ENCODE data around the gene HIP1. TPM values are rescaled to one million over a fixed set of nuclear protein-coding genes. Genes with fewer than 3 reads are reported as not detected.
"Not testable (repeated sequence)": the region's sequence is repeated elsewhere in the genome, so short reads cannot be mapped to it uniquely, and the experiment has no call there.

The HIP1 gene
- polyA plus RNA-seq (ENCODE audit: insufficient read length): 25.2 TPM

DNA sequence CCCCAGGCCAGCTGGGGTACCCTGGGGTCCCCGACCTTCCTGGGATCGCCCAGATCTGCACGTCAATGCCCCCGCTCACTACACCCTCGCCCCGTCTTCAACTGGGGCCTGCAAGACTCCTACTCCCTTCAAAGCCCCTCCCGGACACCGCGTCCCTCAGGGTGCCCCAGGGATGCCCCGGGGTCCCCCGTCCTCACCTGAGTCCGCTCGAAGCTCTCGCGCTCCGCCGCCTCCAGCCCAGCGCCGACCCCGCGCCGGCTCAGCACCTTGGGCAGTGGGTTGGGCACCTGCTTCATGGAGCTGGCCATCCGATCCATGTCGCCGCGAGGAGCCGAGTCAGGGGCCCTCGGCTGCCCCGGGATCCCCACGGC, at the start of gene HIP1:
Gene HIP1, minus strand, starts transcription at position 338 of the 371 bp plus-strand sequence. Its CDS starts 21 bp downstream, at position 317.
- no peak for DNase-seq

- not testable (repeated sequence) for DNase-seq
Measured at GRCh38 chr7:75788154-75788847, 49.6 kb upstream of the HIP1 start.

- not testable (repeated sequence) for DNase-seq
Measured at GRCh38 chr7:75783058-75783457, 44.3 kb upstream of the HIP1 start.

GRCh38 chr7:75780647-75781273, 42.0 kb upstream of the HIP1 start:
- DNase-seq: not testable (repeated sequence)

DNA sequence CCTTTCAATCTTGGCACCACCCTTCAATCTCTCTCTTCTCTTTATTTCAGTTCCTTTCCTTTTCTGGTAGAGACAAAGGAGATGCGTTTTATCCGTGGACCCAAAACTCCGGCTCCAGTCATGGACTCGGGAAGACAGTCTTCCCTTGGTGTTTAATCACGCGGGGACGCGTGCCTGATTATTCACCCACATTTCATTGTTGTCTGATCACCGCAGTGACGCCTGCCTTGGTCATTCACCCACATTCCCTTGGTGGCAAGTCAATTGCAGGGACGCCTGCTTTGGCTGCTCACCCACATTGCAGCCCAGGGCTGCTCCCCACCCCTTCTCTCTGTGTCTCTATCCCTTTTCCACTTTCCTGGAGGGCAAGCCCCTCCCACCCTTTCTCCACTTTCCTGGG, 40.8 kb upstream of the HIP1 start:
- DNase-seq: not testable (repeated sequence)

GRCh38 chr7:75779035-75779434, 40.3 kb upstream of the HIP1 start:
- DNase-seq: not testable (repeated sequence)

DNA sequence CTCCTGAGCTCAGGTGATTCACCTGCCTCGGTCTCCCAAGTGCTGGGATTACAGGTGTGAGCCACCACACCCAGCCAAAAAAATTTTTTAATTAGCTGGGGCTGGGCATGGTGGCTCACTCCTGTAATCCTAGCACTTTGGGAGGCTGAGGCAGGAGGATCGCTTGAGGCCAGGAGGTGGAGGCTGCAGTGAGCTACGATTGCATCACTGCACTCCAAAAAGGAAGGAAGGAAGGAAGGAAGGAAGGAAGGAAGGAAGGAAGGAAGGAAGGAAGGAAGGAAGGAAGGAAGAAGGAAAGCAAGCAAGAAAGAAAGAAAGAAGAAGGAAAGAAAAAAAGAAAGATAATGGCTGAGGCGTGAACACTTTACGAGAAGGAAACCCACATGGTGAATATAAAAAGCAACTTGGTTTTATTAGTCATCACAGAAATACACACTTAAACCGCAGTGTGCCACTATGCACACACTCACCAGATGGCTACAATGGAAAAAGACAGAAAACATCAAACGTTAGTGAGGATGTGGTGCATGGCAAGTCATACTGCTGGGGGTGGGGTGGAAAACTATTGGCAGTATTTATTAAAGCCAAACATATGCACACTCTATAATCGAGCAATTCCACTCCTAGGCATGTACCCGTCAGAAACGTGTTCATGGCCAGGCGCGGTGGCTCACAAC, 37.7 kb upstream of the HIP1 start:
- DNase-seq: no peak

DNA sequence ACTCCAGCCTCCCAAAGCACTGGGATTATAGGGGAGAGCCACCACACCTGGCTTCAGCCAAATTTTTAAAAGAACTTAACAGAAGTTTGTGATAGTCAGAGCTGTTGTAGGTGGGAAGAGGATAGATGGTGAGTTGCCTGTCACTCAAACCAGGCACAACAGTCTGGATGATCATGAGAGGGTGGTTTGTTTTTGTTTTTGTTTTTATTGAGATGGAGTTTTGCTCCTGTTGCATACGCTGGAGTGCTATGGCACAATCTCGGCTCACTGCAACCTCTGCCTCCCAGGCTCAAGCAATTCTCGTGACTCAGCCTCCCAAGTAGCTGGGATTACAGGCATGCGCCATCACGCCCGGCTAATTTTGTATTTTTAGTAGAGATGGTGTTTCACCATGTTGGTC, 35.2 kb upstream of the HIP1 start:
- DNase-seq: not testable (repeated sequence)

- DNase-seq: no peak
Measured at GRCh38 chr7:75772081-75773077, 33.6 kb upstream of the HIP1 start, which contains the start of gene CCL26. TSS of gene CCL26 (minus strand) at chr7:75772211. CDS start at chr7:75772176, 35 bp downstream.

DNA sequence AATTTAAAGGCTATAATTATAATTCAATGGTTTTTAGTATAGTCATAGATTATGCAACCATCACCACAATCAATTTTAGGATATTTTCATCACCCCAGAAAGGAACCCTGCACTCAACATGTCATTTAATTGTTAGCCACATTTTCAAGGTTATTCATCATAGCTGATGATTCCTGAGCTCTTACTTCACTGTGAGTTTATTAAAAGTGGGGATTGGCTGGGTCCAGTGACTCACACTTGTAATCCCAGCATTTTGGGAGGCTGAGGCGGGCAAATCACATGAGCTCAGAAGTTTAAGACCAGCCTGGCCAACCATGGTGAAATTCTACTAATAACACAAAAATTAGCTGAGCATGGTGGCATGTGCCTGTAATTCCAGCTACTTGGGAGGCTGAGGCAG, 32.5 kb upstream of the HIP1 start:
- no peak for DNase-seq

DNA sequence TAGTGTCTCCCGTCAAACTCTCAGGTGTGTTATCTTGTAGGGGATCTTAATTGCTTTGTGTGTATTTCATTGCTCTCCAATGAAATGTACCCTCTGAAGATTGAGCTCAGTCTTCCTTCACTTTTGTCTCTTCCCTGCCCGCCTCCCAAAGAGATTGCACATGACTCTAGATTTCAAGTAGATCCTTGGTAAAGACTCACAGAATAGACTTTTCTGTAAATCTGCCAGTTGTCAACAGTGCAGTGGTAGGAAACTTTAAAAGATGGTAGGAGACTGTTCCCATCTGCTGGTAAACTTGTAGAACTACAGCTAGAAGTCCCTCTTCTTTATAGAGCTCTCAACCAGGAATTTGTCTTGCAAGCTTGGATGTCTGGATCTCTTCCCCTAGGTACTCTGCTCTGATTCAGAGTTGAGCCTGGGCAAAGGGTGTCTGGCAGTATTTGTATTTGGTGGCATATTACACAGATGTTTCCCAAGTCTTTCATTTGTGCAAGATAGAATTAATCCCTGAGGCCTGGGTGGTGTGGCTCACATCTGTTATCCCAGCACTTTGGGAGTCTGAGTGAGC, 23.7 kb upstream of the HIP1 start:
- peak; percentile 44 for DNase-seq

DNA sequence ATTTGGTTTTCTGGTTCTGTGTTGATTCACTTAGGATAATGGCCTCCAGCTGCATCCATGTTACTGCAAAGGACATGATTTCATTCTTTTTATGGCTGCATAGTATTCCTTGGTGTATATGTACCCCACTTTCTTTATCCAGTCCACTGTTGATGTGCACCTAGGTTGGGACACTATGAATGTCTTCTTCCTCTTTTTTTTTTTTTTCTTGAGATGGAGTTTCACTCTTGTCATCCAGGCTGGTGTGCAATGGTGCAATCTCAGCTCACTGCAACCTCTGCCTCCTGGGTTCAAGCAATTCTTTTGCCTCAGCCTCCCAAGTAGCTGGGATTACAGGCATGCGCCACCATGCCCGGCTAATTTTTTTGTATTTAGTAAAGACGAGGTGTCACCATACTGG, 23.1 kb upstream of the HIP1 start:
- not testable (repeated sequence) for DNase-seq

- DNase-seq: no peak
Measured at GRCh38 chr7:75758491-75758890, 19.8 kb upstream of the HIP1 start.

DNA sequence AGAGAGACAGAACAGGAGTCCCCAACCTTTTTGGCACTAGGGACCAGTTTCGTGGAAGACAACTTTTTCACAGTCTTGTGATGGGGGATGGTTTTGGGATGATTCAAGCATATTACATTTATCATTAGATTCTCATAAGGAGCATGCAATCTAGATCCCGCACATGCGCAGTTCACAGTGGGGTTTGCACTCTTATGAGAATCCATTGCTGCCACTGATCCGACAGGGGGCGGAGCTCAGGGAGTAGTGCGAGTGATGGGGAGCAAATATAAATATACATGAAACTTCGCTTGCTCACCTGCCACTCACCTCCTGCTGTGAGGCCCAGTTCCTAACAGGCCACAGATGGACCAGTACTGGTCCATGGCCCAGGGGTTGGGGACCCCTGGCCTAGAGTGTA, 19.1 kb upstream of the HIP1 start:
- no peak for DNase-seq

DNA sequence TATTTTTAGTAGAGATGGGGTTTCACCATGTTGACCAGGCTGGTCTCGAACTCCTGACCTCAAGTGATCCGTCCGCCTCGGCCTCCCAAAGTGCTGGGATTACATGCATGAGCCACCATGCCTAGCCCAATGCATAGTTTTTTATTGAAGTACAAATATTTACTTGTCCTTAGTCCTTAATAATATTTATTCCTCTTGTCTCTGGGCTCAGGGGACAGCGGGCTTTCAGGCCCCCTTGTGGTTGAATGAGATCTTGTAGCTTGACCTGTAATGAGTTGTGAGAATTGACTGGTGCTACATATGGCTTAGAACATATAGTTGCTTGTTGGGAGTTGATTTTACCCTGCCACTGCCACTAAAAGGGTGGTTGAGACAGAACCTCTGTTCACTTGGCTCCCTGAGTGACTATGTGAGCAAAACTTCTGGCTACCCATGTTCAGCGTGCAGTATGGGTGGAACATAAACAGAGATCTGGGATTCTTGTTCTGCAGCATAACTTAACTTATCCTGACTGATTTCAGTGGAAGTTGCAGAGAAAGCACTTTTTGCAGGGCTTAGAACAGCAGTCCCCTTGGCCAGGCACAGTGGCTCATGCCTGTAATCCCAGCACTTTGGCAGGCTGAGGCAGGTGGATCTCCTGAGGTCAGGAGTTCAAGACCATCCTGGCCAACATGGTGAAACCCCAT, 18.4 kb upstream of the HIP1 start:
- DNase-seq: no peak

DNA sequence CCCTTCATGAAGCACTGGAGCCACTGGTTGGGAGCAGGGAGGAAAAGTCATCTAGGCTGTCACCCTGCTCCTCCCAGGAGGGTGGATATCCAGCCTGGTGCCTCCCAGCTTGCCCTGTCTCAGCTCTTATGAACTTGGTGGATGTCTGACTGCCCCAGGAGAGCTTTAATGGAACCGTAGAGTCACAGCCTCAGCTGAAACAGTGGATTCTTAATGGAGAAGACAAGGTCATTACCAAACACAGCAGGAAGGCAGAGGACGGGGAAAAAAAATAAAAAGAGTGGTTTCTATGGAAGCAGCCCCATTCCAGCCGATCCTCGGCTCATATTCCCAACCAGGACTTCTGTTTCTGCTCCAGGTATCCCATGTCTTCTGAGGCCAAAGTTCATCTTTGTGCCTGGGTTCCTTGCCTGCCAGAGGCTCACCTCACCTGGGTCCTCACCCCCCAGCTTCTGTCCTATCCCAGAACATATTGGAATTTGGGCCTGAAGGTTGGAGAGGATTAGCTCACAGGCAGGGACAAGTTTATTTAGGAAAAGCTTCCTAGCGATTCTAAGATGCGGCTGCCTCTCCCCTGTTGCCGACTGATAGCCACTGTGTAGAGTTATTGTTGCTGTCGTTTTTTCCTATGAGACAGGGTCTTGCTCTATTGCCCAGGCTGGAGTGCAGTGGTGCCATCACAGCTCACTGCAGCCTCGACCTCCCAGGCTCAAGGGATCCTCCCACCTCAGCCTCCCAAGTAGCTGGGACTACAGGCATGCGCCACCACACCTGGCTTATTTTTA, 17.7 kb upstream of the HIP1 start:
- DNase-seq: no peak

GRCh38 chr7:75743455-75743859, 4.7 kb upstream of the HIP1 start:
- no peak for DNase-seq

- no peak for DNase-seq
Measured at GRCh38 chr7:75740846-75741497, 2.2 kb upstream of the HIP1 start.

DNA sequence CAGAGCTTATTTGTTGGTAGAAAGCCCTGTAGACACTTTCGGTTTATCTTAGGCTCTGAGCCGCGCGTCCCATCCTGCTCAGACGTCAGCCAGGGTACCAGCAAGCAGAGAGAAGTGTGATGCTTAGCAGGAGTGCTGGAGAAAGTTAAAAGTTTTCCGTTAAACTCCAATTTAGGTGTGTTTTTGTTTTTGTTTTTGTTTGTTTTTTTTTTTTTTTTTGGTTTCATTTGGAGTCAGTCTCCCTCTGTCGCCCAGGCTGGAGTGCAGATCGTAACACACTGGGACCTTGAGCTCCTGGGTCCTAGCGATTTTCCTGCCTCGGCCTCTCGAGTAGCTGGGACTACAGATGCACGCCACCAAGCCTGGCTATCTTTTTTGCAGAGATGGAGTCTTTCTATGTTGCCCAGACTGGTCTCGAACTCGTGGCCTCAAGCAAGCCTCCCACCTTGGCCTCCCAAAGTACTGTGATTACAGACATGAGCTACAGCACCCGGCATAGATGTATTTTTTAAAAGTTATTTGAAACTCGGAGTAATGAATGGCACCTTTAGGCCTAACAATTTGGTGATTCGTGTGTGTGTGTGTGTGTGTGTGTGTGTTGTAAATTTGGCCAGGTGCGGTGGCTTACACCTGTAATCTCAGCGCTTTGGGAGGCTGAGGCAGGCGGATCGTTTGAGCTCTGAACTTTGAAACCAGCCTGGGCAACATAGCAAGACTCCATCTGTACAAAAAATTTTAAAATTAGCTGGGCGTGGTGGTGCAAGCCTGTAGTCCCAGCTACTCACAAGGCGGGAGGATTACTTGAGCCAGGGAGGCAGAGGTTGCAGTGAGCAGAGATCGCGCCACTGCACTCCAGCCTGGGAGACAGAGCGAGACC, 1.3 kb upstream of the HIP1 start:
- no peak for DNase-seq
